HG03139 (cell line): ENCODE data around the gene FCHSD1.
A peak's percentile ranks its signal among the peaks of the same experiment; 100 is the strongest.

ENCODE experiments used
- ATAC-seq: cut with Tn5 transposase; IDR thresholded peaks from one replicate; pipeline ENCODE4 v1.9.1; 2021; ENCODE audit not compliant: unreplicated experiment

The FCHSD1 gene

DNA sequence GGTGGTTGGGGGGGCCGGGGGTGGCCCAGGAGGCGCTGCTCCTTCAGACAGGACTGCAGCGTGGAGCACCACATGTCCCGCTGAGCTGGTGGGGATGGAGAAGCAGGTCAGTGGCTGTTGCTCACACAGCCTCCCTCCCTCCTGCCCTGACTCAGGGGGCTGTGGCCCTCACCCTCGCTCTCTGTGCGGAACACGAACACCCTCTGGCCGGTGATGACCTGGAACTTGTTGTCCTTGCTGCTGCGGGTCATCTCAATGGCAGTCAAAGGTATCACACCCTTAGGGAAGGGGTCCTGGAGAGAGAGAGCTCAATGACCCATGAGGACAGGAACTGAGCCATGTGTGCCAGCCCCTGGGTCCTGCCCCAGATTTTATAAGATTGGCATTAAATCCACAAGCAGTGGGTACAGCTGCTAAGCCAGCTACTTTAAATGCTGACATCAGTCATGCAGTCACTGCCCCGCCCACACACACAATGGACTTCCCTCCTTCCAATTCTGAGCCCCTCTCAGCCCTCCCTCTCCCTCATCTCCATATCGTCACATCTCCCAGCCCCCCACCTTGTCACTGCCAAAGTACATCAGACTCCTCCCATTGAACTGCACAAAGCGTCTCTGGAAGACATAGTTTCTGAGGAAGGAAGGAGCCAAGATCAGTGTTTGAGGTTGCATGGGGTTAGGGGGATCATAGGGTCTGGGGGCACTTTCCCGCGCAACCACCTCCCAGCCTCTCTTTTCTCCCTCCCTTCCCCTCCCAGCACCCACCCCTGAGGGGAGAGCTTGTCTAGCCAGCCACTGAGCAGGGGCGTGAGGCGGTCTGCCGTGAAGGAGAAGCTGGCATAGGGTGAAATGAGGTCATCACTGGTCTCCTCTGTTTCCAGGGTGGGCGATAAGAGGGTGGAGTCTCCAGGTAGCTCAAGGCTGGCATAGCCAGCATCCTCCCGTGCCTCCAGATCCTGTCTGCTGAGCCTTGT, 21.9 kb upstream of the FCHSD1 start:
- no peak for ATAC-seq

DNA sequence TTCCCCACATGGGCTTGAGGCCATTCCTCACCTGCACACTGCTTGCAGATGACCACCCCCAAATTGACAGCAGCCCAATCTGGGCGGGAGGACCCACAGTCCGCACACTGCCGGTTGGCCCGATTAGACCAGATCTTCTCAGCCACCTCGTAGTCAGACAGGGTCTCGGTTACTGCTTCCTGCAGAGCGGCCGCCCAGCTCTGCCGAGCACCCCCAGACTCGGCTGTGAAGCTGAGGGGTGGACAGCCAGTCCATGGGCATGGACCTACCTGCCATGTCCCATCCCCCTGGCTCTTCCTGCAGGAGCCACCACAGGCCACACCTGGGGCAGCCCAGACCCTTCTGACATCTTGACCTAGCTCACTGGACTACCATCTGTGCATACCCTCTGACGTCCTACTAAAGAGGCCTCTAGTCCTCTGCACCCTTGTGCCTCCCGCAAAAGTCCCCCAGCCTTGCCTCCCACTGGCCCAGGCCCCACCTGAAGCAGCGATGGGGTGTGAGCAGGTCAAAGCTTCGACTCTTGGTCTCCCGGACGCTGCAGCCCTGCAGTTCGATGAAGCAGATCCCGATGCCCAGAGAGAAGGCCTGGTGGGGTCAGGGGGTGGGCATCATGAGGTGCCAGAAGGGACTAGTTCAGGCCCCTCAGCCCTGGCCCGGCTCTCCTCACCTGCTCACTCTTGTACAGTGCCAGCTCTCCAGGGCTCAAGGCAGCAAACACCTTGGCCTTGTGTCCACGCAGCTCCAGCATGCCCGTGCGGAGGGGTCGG, 21.0 kb upstream of the FCHSD1 start:
- no peak for ATAC-seq

GRCh38 chr5:141669520-141669919, 18.3 kb upstream of the FCHSD1 start:
- ATAC-seq, result no peak

DNA sequence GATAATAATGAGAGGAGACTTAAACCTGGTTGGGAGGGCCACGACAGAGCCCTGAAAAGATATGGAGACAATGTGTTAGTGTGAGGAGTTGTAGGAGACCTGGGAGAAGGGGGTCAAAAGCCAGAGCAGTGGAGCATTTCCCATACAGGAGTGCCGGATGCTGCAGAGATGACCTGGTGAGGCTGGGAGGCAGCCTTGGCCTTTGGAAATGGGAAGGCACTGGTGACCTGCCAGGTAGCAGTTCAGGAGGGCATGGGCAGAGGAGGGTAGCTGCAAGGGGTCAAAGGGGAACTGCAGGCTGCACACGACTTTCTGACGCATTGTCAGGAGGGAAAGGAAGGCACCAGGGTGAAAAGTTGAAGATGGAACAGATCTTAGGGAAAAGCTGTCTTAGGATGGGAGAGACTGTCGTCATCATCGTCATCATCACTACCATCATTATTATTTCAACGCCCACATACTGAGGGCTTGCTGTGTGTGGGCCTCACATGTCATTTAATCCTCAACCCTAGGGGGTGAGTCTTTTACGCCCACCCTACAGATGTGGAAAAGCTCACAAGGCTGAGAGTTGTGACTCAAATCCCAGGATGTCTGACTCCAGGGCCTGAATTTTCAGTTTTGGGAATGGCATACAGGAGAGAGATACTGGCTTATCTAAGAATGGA, 17.5 kb upstream of the FCHSD1 start:
- no peak for ATAC-seq

GRCh38 chr5:141665995-141666940, 15.1 kb upstream of the FCHSD1 start:
- no peak for ATAC-seq

DNA sequence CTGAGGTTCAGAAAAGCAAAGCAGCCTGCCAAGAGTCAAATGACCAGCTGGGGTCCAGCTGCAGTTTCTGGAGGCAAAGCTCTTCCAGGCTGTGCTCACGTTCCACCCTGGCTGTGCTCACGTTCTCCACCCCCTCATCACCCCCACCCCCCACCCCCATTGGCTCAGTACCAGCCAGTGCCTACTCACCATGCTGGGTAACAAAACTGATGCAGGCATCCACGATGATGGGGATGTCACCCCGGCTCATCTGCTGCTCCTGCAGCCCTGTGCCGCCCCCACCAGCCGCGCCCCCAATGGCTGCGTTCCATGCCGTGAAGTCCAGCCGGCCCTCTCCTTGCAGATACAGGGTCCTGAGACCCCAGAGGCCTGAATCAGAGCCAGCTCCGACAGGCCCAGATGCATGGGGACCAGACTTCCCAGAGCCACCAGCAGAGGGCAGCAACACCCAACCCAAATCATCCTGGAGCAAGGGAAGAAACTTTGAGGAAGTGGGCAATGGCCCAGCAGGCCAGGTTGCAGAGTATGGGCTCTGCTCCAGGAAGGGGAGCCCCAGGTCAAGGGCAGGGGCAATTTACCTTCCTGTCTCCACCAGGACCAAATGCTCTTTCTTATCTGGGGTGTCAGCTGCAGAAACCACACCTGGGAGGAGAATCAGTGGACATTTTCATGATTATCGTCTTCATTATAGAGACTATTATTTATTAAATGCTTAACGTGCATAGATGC, 13.7 kb upstream of the FCHSD1 start:
- peak; percentile 88 for ATAC-seq

- ATAC-seq, result no peak
These were observed 12.3 kb upstream of the FCHSD1 start for GRCh38 chr5:141663506-141663905.

DNA sequence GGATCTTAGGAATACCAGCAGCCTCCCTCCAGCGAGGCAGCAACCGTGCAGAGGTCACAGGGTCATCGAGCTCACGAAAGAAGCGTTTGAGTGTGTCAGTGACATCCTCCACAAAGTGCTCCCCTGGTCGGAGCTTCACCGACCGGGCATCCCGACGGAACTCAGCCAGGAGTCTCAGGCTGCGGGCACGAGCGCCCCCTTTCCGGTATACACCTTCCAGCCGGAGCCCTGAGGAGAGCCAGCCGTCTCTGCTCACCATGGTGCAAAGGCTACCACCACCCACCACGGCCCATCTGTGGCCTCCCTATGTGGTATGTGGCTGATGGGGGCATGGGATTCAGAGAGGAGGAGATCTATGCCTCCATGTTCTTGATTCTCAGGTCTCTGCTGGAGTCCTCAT, 10.8 kb upstream of the FCHSD1 start:
- ATAC-seq, result no peak

DNA sequence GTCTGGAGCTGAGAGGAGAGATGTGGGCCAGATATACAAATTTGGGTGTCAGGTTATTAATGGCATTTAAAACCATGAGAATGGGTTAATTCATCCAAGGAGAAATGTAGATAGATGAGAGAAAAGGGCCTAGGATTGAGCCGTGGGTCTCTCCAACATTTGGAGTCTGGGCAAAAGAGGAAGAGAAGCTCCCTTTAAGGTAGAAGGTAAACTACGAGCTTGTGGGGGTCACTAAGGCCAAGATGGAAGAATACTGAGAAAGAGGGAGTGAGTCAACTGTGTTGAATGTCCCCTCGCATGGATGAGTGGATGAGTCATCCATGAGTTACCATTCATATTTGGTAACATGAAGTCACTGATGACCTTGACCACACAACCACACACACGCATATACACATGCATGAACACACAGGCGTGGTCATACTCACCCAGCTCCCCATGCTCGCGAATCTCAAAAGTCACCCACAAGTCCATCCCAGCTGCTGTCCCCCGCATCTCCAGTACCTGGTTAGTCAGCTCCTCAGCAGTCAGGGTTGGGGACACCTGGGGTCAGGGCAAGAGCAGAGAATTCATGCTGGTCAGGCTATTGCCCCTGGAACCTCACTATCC, 6.8 kb upstream of the FCHSD1 start:
- peak; percentile 73 for ATAC-seq

- no peak for ATAC-seq
These were observed 6.2 kb upstream of the FCHSD1 start for GRCh38 chr5:141657404-141657803.

GRCh38 chr5:141656396-141656795, 5.2 kb upstream of the FCHSD1 start:
- no peak for ATAC-seq

GRCh38 chr5:141655020-141655419, 3.8 kb upstream of the FCHSD1 start:
- ATAC-seq, result no peak

- no peak for ATAC-seq
These were observed 3.1 kb upstream of the FCHSD1 start for GRCh38 chr5:141654298-141654697.

DNA sequence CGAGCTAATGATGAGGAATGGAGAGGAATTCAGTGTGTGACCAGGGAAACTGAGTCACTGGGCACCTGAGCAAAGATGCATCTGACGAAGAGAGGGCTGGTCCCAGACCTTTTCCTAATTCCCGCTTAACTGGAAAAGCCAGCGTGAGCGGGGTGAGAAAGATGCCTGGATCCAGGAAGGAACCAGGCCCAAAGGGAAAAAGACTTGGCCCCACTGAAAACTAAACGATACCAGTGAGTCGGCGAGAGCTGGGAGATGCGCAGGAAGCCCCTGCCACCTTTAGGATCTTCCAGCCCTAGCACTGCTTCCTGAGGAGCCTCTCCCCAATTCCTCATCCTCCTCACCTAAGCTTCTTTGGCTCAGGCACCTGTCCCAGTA, 499 bp upstream of the FCHSD1 start:
- ATAC-seq, result no peak

GRCh38 chr5:141649972-141650371, 1.2 kb downstream of the FCHSD1 start:
- no peak for ATAC-seq

DNA sequence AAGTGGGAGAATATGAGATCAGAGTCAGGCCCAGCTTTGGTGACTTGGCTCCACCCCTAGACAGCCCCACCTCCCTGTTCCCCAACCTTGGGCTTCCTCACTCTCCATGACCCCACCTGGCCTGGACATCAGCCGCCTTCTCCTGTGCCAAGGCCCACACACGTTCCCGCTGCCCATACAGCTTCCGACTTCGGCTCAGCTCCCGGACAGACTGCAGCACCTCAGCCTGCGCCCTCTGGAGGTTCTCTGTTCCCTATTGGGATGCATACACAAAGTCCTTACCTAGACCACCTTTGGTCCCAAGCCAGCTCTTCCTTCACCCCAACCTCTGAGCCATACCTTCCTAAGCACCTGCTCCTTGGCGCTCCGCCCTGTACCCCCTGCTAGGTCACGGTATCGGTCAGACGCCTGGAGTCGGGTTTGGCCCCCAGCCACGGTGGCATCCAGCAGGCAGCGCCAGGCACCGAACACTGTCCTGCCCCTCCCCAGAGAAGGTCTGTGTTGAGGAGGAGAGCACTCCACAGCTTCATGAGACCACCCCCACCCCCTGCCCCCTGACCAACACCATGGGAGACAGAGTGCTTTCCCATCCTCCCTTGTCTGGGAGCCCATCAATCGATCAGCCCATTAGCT, 2.0 kb downstream of the FCHSD1 start:
- ATAC-seq, result no peak

DNA sequence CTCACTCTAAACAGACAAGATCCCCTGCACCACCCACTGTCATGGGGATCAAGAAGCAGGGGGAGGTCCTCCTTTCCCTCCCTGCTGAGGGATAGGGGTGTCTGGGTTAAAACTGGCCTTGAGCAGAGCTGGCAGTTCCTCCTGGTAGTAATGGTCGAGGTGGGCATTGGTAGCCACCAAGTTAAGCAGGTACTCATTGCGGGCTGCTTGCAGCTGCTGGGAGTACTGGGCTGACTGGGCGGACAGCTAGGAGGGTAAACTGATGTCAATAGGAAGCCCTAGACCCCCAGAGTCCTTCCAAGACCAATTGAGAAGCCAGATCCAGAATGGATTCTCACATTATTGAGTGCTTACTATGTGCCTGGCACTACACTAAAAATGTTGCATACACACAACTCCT, 3.4 kb downstream of the FCHSD1 start:
- no peak for ATAC-seq

- no peak for ATAC-seq
These were observed 4.0 kb downstream of the FCHSD1 start for GRCh38 chr5:141647242-141647641.

GRCh38 chr5:141646026-141646425, 5.2 kb downstream of the FCHSD1 start:
- no peak for ATAC-seq
